Kidney (tissue), 14 donors: ENCODE measurements around the gene SOX6. TPM values are rescaled to one million over a fixed set of nuclear protein-coding genes. Genes with fewer than 3 reads are reported as not detected.
A peak's percentile ranks its signal among the peaks of the same experiment; 100 is the strongest.

Experiments used
- DNase-seq, 5 donors: peaks; one replicate each; pipeline ENCODE4 v3.0.0-alpha.2; 2013 to 2020
- FAIRE-seq: peaks from 2 replicates; lab custom pipeline; 2012; peaks lifted over from hg19 to GRCh38; lab: Jason Lieb, UNC
- H3K27ac ChIP-seq, 2 donors: one replicate each; pipeline ENCODE4 v1.7.0; 2013; ENCODE audit warnings: low read depth in 2 of 2, low read length in 2 of 2, inconsistent platforms in 1 of 2
- H3K27me3 ChIP-seq: one replicate; pipeline ENCODE4 v1.7.1; 2013; ENCODE audit warnings: low read length, inconsistent platforms; ENCODE audit not compliant: control insufficient read depth, insufficient read depth
- H3K36me3 ChIP-seq, 3 donors: one replicate each; pipeline versions ENCODE4 v1.7.0 to v1.7.1; 2013; ENCODE audit warnings: low read length in 3 of 3, control low read depth in 1 of 3, inconsistent platforms in 1 of 3; ENCODE audit not compliant: insufficient read depth in 3 of 3, control insufficient read depth in 2 of 3
- H3K4me1 ChIP-seq, 3 donors: one replicate each; pipeline versions ENCODE4 v1.7.0 to v1.7.1; 2013; ENCODE audit warnings: low read length in 3 of 3, inconsistent platforms in 1 of 3, low read depth in 1 of 3; ENCODE audit not compliant: control insufficient read depth in 2 of 3, insufficient read depth in 2 of 3
- H3K4me3 ChIP-seq, 3 donors: one replicate each; pipeline versions ENCODE4 v1.7.0 to v1.8.1; 2013; ENCODE audit warnings: low read length in 3 of 3, control low read depth in 1 of 3, inconsistent platforms in 1 of 3
- H3K9ac ChIP-seq, 3 donors: one replicate each; pipeline versions ENCODE4 v1.7.0 to v1.7.1; 2013; ENCODE audit warnings: low read length in 3 of 3, control low read depth in 1 of 3, inconsistent platforms in 1 of 3
- H3K9me3 ChIP-seq, 3 donors: one replicate each; pipeline versions ENCODE4 v1.7.0 to v1.7.1; 2013; ENCODE audit warnings: low read length in 3 of 3, control low read depth in 1 of 3, inconsistent platforms in 1 of 3; ENCODE audit not compliant: control insufficient read depth in 2 of 3, insufficient read depth in 1 of 3
- CTCF ChIP-seq: IDR thresholded peaks from 3 replicates; pipeline ENCODE4 v1.5.1; 2012; ENCODE audit warnings: mild to moderate bottlenecking, moderate library complexity, borderline replicate concordance; ENCODE audit not compliant: insufficient read depth; ENCODE audit errors: extremely low read depth
- intact Hi-C: fragments of 100-400 bp; cut with DNase I; formaldehyde crosslinking; loops from one replicate; pipeline ENCODE4 v1.11.1; 2022
- polyA plus RNA-seq: library from polyadenylated mRNA; stranded (reverse); fragments of 350-450 nt; fragmentation: Illumina TruSeq; extraction: RNeasy Lipid Tissue Mini Kit (QIAGEN cat#74804); gene quantifications from one replicate; pipeline ENCODE4 v1.2.3, GENCODE V29; 2014; ENCODE audit warnings: low read depth, low replicate concordance; ENCODE audit not compliant: insufficient read depth
- total RNA-seq: library from RNA; stranded (reverse); fragmentation: NEBNext Ultra II Directional; extraction: Animal tissue kit (Norgen Biotek cat#: 25700); gene quantifications from one replicate; pipeline ENCODE4 v1.2.1, GENCODE V29; 2021
- donor health status: control.
- donor health status: control.
- donor health status: control.
- donor health status: control.
- donor health status: control.
- donor health status: DM: yes; HTN: yes; CAD: no.
- donor health status: Normal renal cell carcinoma (clear cell type).

SOX6 gene
- total and polyA plus RNA-seq, 2 donors from 2014 or later, result 5.0 to 47.3 TPM

DNA sequence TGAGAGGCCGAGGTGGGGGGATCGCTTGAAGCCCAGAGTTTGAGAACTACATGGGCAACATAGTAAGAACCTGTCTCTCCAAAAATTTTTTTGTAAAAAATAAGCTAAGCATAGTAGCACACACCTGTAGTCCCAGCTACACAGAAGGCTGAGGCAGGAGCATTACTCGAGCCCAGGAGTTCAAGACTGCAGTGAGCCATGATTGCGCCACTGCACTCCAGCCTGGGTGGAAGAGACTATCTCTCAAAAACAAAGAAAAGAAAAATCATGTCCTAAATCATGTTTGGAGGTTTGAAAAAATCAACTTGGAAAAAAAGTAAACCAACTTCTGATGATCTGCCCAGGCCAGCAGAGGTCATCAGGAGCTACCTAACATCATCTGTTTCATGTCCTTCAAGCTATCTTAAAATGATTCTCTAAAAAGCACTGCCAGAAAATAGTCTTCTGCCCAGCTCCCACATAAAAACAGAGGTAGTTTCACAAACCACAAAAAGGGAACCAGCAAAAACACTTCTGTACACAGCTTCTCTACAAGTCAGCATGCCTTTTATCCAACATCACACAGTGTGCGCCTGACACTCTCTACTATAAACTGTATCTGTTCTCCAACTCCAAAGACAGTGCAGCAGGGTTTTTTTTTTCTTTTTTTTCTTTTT, 165.0 kb downstream of the SOX6 start:
- Histone ChIP-seq H3K9me3 (no peaks in the 10 kb centered on the region), H3K27ac (no peak overlapping the region), H3K36me3 (no peaks in the 10 kb centered on the region), H3K9ac (no peak overlapping the region), H3K4me1 (peaks cover 0 to 3% (median 0%) of the 10 kb centered on the region in 3 donors), H3K27me3 (no peaks in the 10 kb centered on the region), H3K4me3 (no peak overlapping the region)
- DNase-seq, result no peak
- no peak for TF ChIP-seq CTCF
- no peak for FAIRE-seq
- intact Hi-C loops, result no loop called here

- H3K4me1 ChIP-seq, result no peaks in the 10 kb centered on the region
- TF ChIP-seq CTCF, result no peak
- DNase-seq (no peak), FAIRE-seq (no peak)
- no peak overlapping the region for H3K27ac ChIP-seq
- H3K27me3 ChIP-seq, result no peaks in the 10 kb centered on the region
- peak overlapping the region in 1 of 3 donors; percentile 28 for H3K4me3 ChIP-seq
- H3K9me3 ChIP-seq, result no peaks in the 10 kb centered on the region
- no peak overlapping the region for H3K9ac ChIP-seq
- H3K36me3 ChIP-seq, result no peaks in the 10 kb centered on the region
- intact Hi-C loops, result no loop called here
Measured at GRCh38 chr11:16186680-16187079, 169.7 kb downstream of the SOX6 start.

GRCh38 chr11:16185042-16185441, 171.3 kb downstream of the SOX6 start:
- no peak for FAIRE-seq
- Histone ChIP-seq H3K4me1 (no peaks in the 10 kb centered on the region), H3K9ac (no peak overlapping the region)

More at GRCh38 chr11:16185042-16185441, 171.3 kb downstream of the SOX6 start:
- Histone ChIP-seq H3K27me3 (no peaks in the 10 kb centered on the region), H3K4me3 (no peak overlapping the region), H3K27ac (no peak overlapping the region), H3K36me3 (no peaks in the 10 kb centered on the region), H3K9me3 (no peaks in the 10 kb centered on the region)
- DNase-seq, result no peak
- no peak for TF ChIP-seq CTCF
- intact Hi-C loops, result no loop called here
